A204.1 (cell line): ENCODE measurements around the gene ZDHHC8.

Experiments
- FAIRE-seq: peaks from 2 replicates; lab custom pipeline; 2012; peaks lifted over from hg19 to GRCh38; lab: Jason Lieb, UNC

ZDHHC8 gene

DNA sequence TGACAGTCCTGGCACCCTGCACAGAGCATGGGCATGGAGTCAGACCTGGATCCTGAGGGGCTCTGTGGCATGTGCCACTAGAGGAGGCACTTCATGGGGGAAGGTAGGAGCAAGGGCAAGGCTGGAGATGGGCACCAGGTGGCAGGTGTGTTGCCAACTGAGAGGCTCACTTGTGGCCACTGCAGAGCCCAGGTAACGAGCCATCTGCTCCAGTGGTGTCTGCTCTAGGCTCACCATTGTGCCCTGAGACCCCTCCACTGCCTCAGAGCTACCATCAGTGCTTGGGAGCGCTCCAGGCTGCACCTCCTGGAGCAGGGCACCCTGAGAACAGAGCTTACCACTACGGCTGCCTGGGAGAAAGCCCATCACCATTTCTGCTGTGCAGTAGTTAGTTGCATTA, 1.3 kb upstream of the ZDHHC8 start:
- FAIRE-seq = no peak

DNA sequence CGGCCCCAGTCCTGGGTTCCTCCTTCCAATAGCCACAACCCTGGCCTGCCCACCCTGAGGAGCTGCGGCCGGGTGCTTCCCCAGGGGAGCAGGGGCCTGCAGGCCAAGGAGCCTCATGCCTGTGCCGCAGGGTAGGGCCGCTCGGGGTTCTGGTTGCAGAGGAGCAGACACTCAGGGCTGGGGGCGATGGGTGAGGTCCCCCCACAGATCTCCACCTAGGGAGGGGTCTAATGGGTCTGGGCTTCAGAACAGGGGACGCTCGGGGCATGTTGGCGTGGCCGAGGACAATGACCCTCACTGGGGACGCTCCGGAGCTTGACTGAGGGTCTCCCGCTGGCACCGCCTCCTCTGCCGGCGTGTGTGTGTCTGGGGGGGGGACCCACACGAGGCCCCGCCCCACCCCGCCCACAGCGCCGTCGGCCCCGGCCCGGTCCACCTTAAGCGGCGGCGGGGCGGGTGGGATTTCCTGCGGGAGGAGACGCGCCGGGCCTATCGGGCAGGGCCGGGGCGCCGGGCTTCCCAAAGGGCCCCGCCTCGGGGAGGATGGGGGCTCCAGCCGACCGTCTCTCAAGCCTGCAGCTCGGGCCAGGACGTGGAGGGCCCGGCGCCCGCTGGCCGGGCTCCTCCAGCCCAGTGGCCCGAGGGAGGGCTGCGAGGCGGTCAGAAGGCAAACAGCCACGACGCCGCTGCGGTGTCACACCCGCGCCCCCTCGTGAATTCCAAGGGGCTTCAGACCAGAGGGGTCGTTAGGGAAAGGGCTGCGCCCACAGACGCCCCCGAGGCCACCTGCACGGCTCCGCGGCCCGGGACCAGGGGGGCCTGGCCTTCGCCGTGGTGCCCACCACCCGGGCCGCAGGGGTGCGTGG, 640 bp upstream of the ZDHHC8 start:
- FAIRE-seq = no peak

DNA sequence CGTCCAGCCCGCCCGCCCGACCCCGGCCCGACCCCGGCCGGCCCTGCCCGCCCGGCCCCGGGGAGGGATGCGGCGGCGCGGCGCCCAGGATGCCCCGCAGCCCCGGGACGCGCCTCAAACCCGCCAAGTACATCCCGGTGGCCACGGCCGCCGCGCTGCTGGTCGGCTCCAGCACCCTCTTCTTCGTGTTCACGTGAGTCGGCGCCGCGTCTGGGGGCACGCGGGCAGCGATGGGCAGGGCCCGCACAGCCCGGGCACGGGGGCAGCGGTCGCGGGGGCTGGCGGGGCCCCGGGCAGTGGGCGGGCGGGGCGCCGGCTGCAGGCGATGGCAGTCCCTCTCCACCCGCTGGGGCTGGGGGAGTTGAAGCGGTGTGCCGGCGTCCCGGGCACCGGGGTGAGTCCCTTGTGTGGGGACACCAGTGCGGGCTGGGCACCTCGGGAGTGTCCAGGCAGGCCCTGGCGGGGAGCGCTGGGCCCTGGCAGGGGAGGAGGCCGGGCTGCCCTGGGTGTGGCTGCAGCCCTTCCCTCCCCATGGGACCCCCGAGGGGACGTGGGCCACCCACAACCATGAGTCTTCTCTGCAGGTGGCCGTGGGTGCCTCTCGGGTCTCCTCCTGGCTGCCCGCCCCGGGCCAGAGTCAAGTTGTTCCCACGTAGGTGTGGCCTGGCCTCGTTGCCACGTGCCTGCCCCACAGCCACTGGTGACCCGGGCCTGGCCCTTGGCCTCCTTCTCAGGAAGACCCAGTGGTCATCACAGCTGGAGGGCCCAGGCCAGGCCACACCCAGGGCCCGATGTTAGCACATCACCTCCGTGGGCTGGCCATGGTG, 468 bp downstream of the ZDHHC8 start:
- FAIRE-seq = no peak

DNA sequence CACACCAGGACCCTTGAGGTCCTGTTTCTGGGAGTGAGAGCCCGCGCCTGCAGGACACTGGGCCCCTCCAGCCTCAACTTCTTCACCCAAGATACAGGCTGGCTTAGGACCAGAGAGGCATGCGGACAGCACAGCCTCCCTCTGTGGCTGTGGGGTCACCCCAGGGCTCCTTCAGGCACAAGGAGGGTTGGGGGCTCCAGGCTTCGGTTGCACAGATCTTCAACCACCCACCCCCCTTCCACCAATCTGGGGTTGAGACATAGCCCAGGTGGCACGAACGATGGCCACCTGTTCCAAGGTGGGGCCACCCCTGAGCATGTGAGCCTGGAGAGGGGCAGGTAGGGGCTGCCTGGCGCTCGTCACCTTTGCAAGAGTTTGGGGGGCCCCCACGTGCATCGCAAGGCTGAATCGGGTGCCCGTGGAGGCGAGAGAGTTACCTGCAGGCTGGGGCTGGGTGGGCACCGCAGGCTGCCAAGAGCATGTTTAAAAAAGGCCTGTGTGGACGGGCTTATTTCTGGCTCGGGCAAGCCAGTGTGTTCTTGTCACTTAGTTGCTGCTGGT, 1.2 kb downstream of the ZDHHC8 start:
- FAIRE-seq = no peak

DNA sequence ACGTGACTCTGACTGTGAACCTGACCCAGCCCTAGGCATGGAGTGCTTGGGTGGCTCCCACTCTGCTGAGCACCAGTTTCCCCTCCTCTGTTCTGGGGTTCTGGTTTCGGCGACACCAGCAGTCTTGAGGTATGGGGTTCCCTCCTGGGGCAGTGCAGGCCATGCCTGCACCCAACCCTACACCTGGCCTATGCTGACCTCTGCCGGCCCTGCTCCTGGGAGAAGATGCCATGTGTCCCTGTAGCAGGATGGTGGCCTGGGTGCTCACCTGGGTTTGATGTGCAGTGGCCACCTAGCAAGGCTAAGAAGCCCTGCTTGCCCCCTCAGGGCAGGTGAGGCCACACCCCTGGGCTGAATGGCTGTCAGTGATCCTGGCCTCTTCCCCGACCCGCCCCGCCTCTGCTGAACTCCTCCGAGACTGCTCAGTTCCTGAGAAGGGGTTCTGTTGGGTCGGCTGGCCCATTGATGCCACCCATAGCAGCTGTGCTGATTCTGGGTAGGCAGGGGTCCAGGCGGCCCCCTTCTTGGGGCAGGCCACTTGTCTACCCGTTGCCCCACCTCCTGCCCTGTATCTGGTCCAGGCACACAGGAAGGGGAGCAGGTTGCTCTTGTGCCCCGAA, 2.4 kb downstream of the ZDHHC8 start:
- FAIRE-seq = no peak

DNA sequence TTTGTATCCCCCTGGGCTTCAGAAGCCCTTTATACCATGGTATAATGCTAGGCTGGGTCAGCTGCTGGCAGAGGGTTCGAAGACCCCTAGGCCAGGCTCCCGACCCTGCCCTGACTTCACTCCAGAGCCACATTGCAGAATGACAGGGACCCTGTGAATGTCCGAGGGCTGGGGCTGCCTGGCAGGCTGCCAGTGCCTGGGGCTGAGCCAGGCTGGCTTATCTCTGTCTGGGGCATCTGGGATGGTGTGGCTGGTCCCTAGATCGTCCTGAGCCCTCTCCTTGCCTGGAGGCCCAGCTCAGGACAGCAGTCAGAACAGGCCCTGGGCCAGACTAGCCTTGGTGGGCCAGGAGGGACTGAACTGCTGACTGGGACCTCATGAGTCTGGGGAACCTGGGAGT, 3.7 kb downstream of the ZDHHC8 start:
- no peak for FAIRE-seq

DNA sequence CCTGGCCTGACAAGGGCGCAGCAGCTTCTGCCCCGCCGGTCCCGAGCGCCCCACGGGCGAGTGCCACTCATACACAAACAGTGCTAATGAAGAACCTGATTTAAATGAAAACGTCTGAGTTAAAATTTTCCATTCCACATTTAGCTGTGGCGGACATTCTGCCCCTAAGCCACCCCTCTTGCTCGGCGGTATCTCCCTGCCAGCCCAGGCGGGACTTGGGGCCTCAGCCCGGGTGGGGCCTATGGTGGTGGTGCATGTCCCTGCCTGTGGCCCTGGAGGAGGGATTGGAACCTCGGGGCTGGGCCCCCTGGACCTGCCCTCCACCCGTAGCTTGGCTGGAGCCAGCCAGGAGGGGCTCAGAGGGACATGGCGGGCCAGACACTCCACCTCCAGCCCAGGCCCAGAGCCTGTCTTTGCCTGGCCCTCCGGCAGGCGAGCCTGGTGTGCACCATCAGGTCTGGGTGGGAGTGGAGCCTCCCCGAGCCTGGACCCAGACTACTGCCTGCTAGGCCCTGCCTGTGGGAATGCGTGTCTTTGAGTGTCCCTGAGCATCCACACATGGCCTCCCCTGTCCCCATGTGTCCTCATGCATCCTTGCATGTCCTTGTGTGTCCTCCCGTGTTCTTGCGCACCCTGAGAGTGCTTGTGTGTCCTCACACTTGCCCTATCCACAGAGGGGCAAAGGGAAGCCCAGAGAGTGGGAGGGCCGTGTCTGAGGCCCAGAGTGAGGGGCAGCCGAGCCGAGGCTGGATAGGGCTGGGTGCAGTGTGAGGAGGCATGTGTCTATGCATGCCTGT, 4.4 kb downstream of the ZDHHC8 start:
- FAIRE-seq = no peak

DNA sequence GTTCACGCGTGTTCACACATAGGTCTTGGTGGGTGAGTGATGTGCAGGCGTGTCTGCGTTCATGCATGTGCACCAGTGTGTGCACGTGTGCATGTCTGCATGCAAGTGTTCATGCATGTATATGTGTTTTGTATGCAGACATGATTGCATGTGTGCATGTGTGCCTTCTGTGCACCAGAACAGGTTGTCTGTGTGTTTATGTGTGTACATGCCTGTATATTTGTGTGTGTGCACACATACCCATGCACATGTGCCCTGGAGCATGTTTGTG, 4.9 kb downstream of the ZDHHC8 start:
- FAIRE-seq = no peak

DNA sequence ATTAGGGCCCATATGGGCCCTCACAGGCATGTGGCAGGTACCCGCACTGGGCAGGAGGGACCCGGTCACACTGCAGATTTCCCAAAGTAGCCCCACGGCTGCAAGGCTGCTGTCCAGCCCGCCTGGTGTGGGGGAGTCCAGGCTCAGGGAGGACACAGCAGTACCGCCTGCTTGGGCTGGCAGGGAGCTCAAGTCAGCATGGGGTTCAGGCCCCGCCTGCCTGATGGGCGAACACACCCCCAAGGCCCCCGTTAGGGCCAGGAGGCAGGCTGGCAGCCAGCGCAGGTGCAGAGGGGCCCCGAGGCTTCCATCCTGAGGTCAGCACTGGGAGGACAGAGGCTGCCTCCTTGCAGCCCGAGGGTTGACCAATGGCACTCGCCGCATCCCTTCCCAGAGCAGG, 5.5 kb downstream of the ZDHHC8 start:
- FAIRE-seq = no peak

DNA sequence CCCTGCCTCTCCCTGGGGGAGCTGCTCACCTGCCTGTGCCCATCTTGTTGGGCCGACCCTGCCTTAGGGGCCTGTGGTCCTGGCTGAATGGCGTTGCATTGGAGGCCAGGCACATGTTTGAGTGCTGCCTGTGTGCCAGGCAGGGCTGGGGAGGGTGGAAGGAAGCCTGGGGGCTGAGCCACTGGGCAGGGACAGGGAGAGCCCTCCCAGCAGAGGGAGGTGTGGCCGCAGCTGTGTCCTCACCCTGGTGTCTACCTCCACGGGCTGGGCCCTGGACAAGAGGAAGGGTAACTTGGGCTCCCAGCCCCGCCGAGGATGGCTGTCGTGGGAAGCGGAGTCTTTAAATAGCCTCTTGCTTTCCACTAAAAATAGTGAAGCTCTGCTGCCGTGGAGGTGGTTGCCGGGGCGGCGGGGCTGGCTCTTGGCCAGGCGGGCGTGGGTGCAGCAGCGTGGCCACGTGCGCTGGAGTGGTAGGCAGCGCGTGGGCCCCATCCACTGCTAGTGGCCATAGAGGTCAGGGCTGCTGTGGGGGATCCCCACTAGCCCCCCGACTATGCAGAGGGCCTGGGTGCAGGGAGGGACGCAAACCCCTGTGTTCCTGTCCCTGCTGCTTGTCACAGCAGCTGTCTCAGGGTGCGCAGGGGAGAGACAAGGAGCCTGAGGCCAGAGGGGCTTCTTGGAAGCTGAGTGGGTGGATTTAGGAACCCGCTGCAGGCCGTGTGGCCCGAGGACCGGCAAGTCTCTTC, 6.2 kb downstream of the ZDHHC8 start:
- no peak for FAIRE-seq

DNA sequence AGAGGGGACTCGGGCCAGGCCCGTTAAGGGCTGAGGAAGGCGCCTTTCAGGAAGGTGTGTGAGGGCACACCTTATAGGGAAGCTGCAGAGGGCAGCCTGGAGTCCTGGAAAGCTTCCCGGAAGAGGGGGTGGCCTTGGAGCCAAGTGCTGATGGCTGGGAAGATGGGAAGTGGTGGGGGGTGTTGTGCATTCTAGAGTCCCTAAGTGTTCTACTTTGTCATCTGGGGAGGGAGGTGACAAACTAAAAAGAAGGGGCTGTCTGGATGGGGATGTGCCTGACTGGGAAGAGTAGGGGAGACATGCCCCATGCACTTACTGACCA, 6.8 kb downstream of the ZDHHC8 start:
- FAIRE-seq = no peak

DNA sequence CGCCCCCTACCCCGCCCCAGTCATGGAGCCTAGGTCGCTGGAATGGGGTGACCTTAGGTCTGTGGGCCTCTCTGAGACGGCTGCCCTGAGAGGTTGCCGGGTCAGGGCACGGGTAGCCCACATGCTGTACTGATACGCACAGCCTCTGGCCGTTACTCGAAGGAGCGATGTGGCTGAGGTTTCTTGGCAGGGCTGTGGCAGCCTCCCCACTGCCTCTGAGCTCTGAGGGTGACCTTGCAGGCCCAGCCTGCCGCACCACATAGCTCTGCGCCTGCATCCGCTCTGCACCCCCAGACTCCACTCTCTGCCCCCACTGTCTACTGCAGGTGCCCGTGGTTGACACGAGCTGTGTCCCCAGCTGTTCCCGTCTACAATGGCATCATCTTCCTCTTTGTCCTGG, 7.3 kb downstream of the ZDHHC8 start:
- FAIRE-seq = no peak

DNA sequence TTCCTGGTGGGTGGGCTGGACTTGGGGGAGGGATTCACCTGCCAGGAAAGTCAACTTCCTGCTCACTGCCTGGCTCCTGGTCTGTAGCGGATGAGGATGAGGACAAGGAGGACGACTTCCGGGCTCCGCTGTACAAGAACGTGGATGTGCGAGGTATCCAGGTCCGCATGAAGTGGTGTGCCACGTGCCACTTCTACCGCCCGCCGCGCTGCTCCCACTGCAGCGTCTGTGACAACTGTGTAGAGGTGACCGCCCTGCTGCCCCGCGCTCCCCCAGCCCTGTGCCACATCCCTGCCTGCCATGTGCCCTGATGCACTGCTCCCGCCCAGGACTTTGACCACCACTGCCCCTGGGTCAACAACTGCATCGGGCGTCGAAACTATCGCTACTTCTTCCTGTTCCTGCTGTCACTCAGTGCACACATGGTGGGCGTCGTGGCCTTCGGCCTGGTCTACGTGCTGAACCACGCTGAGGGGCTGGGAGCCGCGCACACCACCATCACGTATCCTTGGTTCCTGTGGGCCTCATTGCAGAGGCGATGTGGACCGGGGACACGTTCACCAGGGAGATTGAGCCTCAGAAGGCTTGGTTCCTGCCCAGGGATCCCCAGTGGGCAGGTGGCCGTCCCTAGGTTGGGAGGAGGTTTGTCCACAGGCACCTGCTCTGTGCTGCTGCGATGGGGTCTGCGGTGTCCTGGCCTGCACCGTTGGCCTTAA, 7.9 kb downstream of the ZDHHC8 start:
- no peak for FAIRE-seq

DNA sequence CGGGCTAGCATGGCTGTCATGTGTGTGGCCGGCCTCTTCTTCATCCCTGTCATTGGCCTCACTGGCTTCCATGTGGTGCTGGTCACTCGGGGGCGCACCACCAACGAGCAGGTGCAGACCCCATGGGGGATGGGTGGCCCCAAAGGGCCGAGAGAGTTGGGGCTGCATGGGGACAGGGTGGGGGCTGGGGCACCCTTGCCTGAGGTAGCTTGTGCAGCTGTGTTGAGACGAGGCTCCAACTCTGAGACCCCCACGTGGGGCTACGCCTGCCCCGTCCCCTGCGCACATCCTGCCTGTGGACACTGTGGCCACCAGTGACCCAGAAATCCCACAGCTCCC, 8.5 kb downstream of the ZDHHC8 start:
- FAIRE-seq = no peak

DNA sequence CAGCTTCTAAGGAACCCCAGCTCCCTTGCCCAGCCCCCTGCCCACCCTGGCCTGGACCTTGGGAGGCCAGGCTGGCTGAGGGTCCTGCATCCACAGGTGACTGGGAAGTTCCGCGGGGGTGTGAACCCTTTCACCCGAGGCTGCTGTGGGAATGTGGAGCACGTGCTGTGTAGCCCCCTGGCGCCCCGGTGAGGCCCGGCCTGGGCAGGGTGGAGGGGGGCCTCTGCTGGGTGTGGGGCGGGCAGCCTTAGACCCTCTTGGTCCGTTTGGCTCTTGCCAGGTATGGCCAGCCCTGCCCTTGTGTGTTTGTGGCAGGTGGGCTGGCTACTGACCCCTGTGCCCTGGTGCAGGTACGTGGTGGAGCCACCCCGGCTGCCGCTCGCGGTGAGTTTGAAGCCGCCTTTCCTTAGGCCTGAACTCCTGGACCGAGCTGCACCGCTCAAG, 8.9 kb downstream of the ZDHHC8 start:
- no peak for FAIRE-seq

DNA sequence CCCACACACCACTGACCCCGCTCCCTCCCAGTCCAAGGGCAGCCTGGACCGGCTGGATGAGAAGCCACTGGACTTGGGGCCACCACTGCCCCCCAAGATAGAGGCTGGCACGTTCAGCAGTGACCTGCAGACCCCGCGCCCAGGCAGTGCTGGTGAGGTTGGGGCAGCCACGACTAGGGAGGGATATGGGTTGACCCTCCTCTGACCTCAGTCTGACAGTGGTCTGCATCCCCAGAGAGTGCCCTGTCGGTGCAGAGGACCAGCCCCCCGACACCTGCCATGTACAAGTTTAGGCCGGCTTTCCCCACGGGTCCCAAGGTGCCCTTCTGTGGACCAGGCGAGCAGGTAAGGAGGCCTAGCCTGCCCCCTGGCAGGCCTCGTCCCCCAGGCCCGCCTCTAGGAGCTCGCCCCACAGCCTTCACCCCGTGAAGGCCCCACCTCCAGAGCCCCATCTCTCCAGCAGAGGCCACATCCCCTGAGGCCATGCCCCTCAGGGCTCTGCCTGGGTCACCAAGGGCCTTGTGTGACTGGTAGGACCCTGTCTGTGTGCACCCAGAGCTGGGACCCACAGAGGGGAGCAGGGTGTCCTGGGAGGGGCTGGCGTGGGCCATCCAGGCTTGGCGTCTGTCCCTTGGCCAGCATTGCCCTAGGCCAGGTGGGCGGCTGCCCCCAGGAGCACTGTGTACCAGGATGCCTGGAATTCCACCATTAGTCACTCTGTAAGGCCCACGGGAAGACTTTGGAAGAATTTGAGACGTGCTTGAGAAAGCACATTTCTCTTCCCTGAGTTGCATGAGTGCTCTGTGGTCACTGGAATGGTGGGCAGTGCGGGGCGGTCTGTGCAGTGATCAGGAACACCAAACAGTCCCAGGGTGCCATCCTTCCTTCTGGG, 9.8 kb downstream of the ZDHHC8 start:
- no peak for FAIRE-seq

DNA sequence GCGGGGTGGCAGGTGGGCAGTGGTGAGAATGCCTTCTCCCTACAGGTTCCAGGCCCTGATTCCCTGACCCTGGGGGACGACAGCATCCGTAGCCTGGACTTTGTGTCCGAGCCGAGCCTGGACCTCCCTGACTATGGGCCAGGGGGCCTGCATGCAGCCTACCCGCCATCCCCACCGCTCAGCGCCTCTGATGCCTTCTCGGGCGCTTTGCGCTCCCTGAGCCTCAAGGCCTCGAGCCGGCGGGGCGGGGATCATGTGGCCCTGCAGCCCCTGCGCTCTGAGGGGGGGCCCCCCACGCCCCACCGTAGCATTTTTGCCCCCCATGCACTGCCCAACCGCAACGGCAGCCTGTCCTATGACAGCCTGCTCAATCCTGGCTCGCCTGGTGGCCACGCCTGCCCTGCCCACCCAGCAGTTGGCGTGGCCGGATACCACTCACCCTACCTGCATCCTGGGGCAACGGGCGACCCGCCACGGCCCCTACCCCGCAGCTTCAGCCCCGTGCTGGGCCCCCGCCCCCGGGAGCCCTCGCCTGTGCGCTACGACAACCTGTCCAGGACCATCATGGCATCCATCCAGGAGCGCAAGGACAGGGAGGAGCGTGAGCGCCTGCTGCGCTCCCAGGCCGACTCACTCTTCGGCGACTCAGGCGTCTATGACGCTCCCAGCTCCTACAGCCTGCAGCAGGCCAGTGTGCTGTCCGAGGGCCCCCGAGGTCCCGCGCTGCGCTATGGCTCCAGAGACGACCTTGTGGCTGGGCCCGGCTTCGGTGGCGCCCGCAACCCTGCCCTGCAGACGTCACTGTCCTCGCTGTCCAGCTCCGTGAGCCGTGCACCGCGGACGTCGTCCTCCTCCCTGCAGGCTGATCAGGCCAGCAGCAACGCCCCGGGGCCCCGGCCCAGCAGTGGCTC, 11.4 kb downstream of the ZDHHC8 start:
- FAIRE-seq = no peak

DNA sequence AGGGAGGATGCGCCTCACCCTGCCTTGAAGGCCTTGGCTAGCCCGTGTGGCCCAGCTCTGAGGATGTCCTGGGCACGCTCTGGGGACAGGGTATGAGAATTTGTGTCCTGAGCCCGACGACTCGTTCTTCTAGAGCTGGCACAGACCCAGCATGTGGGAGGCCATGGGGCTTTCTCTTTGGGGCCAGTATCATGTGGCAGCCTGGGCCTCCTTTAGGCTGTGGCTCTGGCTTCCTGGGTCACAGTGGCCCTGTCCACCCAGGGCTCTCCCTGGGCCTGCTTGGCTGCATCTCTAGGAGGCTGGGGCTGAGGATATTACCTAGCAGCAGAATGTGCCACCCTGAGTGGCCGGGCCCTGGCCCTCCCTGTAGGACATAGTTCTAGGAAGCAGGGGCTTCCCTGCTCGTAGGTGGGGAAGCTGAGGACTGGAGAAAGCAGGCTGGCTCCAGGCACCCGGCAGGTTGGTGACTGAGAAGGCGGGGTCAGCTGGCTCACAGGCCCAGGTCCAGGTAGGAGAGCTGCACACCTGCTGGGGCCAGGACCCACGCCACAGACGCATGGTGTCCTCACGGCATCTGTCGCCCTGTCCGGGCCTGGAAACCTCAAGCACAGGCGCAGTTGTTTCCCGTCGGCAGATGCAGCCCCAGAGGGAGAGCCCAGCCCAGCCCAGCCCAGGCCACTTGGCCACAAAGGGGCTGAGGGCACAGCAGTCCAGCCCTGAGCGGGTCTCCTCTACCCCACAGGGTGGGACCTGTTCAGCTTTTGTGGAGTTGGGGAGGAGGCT, 12.5 kb downstream of the ZDHHC8 start:
- no peak for FAIRE-seq
